Esophagus squamous epithelium (tissue), 5 donors: ENCODE results near the gene TFG. TPM values are rescaled to one million over a fixed set of nuclear protein-coding genes. Genes with fewer than 3 reads are reported as not detected.

Experiments
- DNase-seq: peaks from one replicate; lab custom pipeline; 2025; lab: John Stamatoyannopoulos, UW
- H3K27ac ChIP-seq, 4 donors: fragments of 200-600 bp; sonication (generic); one replicate each; pipeline ENCODE4 v1.5.1; 2016 to 2019; ENCODE audit warnings: mild to moderate bottlenecking in 1 of 4
- H3K27me3 ChIP-seq, 4 donors: fragments of 200-600 bp; sonication (generic); 1 replicate in 3 of 4; 2 replicates in 1 of 4; pipeline versions ENCODE4 v1.5.1 to v1.6.0; 2017 to 2021; ENCODE audit warnings: antibody characterized with exemption in 1 of 4
- H3K36me3 ChIP-seq, 3 donors: fragments of 200-600 bp; sonication (generic); one replicate each; pipeline ENCODE4 v1.5.1; 2016 to 2019
- H3K4me1 ChIP-seq, 3 donors: fragments of 200-600 bp; sonication (generic); one replicate each; pipeline ENCODE4 v1.5.1; 2017 to 2019
- H3K4me3 ChIP-seq, 4 donors: fragments of 200-600 bp; sonication (generic); 1 replicate in 3 of 4; 2 replicates in 1 of 4; pipeline ENCODE4 v1.5.1; 2016 to 2019; ENCODE audit warnings: mild to moderate bottlenecking in 2 of 4, moderate library complexity in 1 of 4
- H3K9me3 ChIP-seq, 3 donors: fragments of 200-600 bp; sonication (generic); one replicate each; pipeline ENCODE4 v1.5.1; 2016 to 2019
- POLR2A ChIP-seq, 4 donors: fragments of 450-650 bp; IDR thresholded peaks; one replicate each; pipeline ENCODE4 v1.6.1; 2017; ENCODE audit warnings: antibody characterized with exemption in 4 of 4, mild to moderate bottlenecking in 4 of 4, moderate library complexity in 3 of 4
- WGBS, 2 donors: methylation state at CpG; one replicate each; pipeline ENCODE4 v1.1.5; 2018; 5-methylcytosine and 5-hydroxymethylcytosine counted together
- intact Hi-C: fragments of 100-400 bp; cut with DNase I; formaldehyde crosslinking; loops from one replicate; pipeline ENCODE4 v1.15.0; 2022
- total RNA-seq, 4 donors: library from RNA; depleted of rRNA; stranded (reverse); fragments of >200 nt; gene quantifications; one replicate each; pipeline ENCODE4 v1.1.0, GENCODE V29; 2016
- TF ChIP-seq, protein P1 (sequence below), 6 experiments: fragments of 450-650 bp in 4 of 6; fragments of 200-600 bp in 2 of 6; sonication (generic) in 2 of 6; IDR thresholded peaks; one replicate each; pipeline ENCODE4 v1.5.1; 2016 to 2019; ENCODE audit warnings: antibody characterized with exemption in 6 of 6, mild to moderate bottlenecking in 4 of 6, moderate library complexity in 4 of 6
- donor health status: DM: yes; HTN: yes; CAD: no.

The TFG gene
- total RNA-seq, 4 donors from 2014 or later: 76.7 to 133 (median 91.8) TPM

DNA sequence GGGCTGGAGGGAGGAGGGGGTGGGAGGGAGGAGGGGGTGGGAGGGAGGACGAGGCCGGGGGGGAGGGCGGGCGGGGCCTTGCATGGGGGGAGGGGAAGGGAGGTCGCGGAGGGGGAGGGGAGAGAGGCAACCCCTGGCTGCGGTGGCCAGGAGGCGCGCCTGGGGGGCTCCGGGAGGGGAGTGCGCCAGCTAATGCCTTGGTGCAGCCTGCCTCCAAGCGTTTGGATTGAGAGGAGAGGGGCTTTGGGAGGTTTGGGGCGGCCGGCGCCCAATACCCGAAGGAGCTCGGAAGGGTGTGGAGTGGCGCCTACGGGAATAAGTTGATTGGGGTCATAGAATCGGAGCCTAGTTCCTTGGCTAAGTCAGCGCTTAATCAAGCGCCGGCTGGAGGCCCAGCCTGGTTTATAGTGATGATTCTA, 557 bp downstream of the TFG start:
- Histone ChIP-seq H3K27ac (peak overlapping the region; percentile 94 to 99 (median 96)), H3K27me3 (peaks cover 0 to 5% (median 0%) of the 10 kb centered on the region in 4 donors), H3K9me3 (no peaks in the 10 kb centered on the region), H3K4me3 (peak overlapping the region; percentile 81 to 92 (median 82)), H3K36me3 (peaks cover 0 to 13% (median 0%) of the 10 kb centered on the region in 3 donors), H3K4me1 (peaks cover 9 to 46% (median 15%) of the 10 kb centered on the region in 3 donors)
- intact Hi-C loops: no loop called here
- TF ChIP-seq POLR2A (IDR thresholded peaks at IDR 0.05): no peak
- TF ChIP-seq, protein P1, sequence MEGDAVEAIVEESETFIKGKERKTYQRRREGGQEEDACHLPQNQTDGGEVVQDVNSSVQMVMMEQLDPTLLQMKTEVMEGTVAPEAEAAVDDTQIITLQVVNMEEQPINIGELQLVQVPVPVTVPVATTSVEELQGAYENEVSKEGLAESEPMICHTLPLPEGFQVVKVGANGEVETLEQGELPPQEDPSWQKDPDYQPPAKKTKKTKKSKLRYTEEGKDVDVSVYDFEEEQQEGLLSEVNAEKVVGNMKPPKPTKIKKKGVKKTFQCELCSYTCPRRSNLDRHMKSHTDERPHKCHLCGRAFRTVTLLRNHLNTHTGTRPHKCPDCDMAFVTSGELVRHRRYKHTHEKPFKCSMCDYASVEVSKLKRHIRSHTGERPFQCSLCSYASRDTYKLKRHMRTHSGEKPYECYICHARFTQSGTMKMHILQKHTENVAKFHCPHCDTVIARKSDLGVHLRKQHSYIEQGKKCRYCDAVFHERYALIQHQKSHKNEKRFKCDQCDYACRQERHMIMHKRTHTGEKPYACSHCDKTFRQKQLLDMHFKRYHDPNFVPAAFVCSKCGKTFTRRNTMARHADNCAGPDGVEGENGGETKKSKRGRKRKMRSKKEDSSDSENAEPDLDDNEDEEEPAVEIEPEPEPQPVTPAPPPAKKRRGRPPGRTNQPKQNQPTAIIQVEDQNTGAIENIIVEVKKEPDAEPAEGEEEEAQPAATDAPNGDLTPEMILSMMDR (IDR thresholded peaks at IDR 0.05): no peak
- WGBS, 2 donors: 1 to 2% methylated on average over 16 to 21 of the region's 23 CpGs
- DNase-seq: peak; percentile 2

DNA sequence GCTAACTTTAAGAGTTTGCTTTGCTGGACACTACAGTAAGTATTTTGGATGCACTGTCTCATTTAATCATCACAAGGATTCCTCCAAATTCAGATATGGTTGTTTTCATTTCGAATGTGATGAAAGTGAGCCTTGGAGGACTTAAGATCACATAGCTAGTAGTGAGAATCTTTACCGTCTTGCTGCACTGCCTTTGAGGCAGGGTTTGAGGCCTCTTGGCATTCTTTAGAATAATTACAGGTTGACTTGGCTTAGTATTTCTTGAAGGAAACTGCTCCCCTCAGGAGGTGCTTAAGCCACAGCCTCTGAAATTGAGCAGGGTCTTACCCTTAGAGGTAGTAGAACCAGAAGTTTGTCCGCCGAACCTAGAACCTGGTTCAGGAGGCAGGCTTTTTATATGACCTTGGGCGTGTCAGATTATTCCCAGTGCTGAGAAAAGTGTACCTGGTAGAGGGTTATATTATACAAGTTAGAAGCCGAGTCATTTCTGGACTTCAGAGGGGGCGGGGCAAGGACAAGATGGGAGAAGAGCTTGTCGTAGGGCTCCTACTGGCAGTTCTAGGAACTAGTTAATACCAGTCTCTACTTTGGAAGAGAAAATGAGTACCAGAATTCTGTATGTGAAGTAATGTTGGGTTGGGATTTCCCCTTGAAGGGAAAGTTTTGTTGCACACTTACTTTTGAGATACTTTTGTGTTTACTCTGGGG, 1.1 kb downstream of the TFG start:
- intact Hi-C loops: no loop called here
- 7 to 14% methylated on average over 3 to 8 of the region's 8 CpGs for WGBS, 2 donors
- TF ChIP-seq, protein P1 (IDR thresholded peaks at IDR 0.05): peak in 2 of 6 experiments; percentile 34 to 50
- TF ChIP-seq POLR2A (IDR thresholded peaks at IDR 0.05): no peak
- Histone ChIP-seq H3K4me3 (peak overlapping the region; percentile 81 to 92 (median 82)), H3K4me1 (peaks cover 9 to 47% (median 15%) of the 10 kb centered on the region in 3 donors), H3K9me3 (no peaks in the 10 kb centered on the region), H3K36me3 (peaks cover 0 to 19% (median 4%) of the 10 kb centered on the region in 3 donors), H3K27ac (peak overlapping the region; percentile 94 to 99 (median 96)), H3K27me3 (peaks cover 0 to 2% (median 0%) of the 10 kb centered on the region in 4 donors)
- DNase-seq: no peak

DNA sequence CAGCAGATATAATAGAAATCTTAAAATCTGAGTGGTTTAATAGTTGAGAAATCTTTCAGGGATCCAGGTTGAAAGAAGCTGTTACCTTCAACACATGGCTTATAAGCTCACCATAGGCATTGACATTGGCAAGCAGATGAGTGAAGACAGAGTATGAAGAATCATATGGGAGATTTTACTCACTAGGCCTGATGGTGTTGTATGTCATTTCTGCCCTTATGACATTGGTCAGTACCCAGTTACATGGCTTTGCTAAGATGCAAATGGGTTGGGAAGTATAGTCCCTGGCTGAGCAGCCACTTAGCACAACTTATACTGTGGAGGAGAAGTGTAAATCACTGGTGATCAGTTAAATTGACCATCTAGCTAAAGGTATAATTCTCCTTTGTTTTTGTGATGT, 5.9 kb downstream of the TFG start:
- Histone ChIP-seq H3K4me3 (no peak overlapping the region), H3K27me3 (no peaks in the 10 kb centered on the region), H3K4me1 (peaks cover 9 to 62% (median 15%) of the 10 kb centered on the region in 3 donors), H3K36me3 (peaks cover 0 to 54% (median 6%) of the 10 kb centered on the region in 3 donors), H3K9me3 (no peaks in the 10 kb centered on the region), H3K27ac (no peak overlapping the region)
- intact Hi-C loops: no loop called here
- TF ChIP-seq, protein P1 (IDR thresholded peaks at IDR 0.05): no peak
- no peak for TF ChIP-seq POLR2A (IDR thresholded peaks at IDR 0.05)
- DNase-seq: no peak

DNA sequence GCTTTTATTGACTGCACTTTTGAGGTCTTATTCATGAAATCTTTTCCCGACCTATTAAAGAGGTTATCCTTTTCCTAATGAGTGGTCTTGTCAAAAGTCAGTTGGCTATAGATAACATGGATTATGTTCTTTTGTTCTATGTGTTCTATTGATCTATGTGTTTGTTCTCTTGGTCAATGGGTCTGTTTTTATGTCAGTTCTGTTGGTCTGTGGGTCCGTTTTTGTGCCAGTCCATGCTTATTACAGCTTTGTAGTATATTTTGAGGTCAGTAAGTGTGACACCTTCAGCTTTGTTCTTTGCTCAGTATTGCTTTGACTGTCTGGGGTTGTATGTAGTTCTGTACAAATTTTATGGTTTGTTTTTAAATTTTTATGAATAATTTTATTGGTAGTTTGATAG, 7.8 kb downstream of the TFG start:
- 80 to 83% methylated on average over 2 of the region's 2 CpGs for WGBS, 2 donors
- Histone ChIP-seq H3K9me3 (no peaks in the 10 kb centered on the region), H3K4me1 (peaks cover 0 to 43% (median 2%) of the 10 kb centered on the region in 3 donors), H3K36me3 (peaks cover 0 to 72% (median 6%) of the 10 kb centered on the region in 3 donors), H3K27me3 (no peaks in the 10 kb centered on the region), H3K27ac (no peak overlapping the region), H3K4me3 (no peak overlapping the region)
- intact Hi-C loops: no loop called here
- TF ChIP-seq POLR2A (IDR thresholded peaks at IDR 0.05): no peak
- TF ChIP-seq, protein P1 (IDR thresholded peaks at IDR 0.05): no peak
- DNase-seq: no peak
